NCI-H2171 (cell line): Measurements from ENCODE around the gene FAM32A.

Source experiments
- DNase-seq: peaks from one replicate; lab custom pipeline; 2025; lab: John Stamatoyannopoulos, UW

The FAM32A gene

GRCh38 chr19:16185123-16185767 is at the start of gene FAM32A:
FAM32A (plus strand) TSS chr19:16185410; CDS start chr19:16185443, 33 bp downstream.
- DNase-seq, result peak; percentile 96

- no peak for DNase-seq
Measured at GRCh38 chr19:16135430-16136127, 49.6 kb upstream of the FAM32A start.

GRCh38 chr19:16136185-16136999 is 48.8 kb upstream of the FAM32A start:
- no peak for DNase-seq

DNA sequence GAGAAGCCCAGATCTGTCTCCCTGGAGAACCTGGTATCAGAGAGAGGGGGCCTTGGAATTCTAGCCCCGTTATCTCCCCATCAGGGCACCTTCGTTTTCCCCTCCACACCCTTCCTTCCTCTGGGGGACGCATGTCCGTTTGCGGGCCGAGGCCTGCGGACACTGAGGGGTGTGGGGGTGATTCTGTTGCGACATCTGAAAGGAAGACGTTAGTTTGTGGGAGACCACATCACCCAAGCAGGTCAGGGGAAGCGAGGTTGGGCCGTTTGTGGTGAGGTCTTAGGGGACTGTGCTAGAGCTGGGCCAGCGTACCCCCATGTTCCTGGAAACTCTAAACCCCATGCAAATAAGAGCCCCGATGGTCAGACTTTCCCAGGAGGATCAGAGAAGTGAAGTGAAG is 45.5 kb upstream of the FAM32A start:
- DNase-seq, result no peak

DNA sequence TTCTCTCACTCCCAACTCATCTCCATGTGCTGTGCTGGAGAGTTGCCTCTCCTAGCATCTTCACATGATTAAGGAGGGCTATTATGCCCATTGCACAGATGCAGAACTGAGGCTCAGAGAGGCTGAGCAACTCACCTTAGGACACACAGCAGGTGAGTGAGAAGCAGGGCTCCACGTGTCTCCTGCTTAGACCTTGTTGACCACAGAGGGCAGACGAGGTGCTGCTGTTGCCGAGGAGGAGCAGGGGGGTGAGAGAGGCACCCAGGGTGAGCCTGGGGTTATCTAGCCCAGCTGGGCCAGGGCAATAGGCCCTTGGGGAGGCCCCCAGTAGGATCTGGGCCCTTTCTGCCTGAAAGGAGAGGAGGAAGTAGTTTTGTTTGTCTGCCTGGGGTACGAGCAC is 44.2 kb upstream of the FAM32A start:
- DNase-seq, result no peak

- DNase-seq, result no peak
Measured at GRCh38 chr19:16142032-16142580, 43.1 kb upstream of the FAM32A start.

DNA sequence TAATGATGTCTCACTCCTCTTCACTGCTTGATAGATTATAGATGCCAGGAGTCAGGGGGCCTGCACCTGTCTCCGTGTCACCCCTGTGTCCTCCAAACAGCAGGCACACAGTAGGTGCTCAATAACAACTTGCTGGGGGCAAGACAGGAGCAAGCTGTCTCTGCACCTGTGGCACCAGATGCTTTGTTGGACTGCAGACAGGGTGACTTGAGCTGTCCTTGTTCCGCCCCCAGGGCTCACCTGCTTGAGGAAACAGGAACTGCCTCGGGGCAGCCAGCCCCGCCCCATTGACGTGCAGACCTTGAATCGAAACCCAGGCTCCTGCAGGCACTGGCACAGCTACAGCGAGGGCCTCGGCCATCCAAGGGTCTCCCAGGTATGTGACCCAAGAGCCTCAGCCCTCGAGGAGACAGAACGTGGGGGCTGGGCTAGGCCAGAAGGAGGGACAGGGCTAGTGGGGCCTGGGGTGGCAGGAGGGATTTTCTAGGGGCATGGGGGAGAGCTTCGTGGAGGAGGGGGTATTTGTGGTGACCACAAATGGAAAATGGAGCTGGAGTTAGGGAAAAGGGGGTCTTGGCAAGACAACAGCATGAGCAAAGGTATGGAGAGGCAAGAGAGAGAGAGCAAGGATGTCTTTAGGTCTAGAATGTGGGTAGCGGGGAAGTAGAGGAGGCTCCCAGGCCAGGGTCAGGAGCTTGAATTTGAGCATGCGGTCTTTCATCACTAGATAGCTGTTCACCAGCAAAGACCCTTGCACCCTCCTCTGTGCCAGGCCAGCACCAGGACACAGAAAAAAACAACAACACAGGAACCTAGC is 41.6 kb upstream of the FAM32A start, which contains the start of gene HSH2D:
HSH2D (plus strand) TSS at position 287 of the 817 bp plus-strand sequence. CDS start 5,066 bp downstream, outside the sequence.
- peak; percentile 30 for DNase-seq

GRCh38 chr19:16144216-16144581 is 41.0 kb upstream of the FAM32A start:
- DNase-seq, result no peak

DNA sequence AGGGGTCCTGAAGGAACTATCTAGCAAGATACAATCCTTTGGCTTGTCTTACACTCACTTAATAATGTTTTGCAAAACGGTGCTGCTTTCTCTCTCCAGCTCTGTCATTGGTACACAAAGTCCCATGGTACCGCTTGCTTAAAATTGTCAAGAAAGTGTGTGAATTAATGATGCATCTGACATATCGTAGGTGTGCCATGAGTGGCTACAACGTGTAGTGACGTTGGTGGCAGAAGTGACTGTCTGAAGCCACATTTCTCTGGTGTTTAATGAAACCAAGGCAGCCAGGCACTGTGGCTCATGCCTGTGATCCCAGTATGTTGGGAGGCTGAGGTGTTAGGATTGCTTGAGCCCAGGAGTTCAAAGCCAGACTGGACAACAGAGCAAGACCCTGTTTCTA is 39.1 kb upstream of the FAM32A start:
- no peak for DNase-seq

GRCh38 chr19:16148443-16149229 is 36.6 kb upstream of the FAM32A start:
- no peak for DNase-seq

- no peak for DNase-seq
Measured at GRCh38 chr19:16153582-16154336, 31.5 kb upstream of the FAM32A start.

- no peak for DNase-seq
Measured at GRCh38 chr19:16154557-16154956, 30.7 kb upstream of the FAM32A start.

DNA sequence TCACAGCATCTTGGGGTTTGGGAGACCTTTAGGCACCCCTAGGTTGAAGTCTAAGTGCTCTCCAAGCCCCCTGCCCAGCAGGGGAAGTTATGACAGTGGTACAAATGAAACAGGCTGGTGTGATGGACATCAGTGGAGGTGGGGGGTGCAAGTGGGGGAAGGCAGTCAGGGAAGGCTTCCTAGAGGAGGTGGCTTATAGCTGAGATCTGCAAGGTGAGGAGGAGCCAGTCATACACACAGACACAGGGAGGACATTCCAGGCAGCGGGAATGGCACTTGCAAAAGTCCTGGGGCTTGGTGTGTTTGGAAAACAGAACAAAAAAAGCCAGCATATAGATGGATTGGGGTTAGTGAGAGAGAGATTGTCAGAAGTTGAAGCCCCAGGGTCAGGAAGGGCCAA is 30.1 kb upstream of the FAM32A start:
- no peak for DNase-seq

- no peak for DNase-seq
Measured at GRCh38 chr19:16156904-16157303, 28.3 kb upstream of the FAM32A start.

DNA sequence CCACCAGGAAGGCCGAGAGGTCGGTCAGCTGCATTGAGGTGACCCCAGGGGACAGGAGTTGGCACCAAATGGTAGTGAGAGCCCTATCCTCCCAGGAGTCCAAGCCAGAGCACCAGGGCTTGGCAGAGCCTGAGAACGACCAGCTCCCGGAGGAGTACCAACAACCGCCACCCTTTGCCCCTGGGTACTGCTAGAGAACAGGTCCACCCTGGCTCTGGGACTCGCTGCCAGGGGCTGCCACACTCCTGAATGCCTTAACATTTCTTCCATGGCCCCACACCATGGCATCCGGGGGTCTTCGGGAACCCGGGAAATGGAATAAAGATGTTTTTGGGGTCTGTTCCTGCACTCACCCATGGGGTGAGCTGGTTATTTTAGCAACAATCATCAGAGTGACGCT is 27.6 kb upstream of the FAM32A start:
- no peak for DNase-seq

GRCh38 chr19:16159655-16160054 is 25.6 kb upstream of the FAM32A start:
- no peak for DNase-seq

- DNase-seq, result no peak
Measured at GRCh38 chr19:16160445-16160942, 24.7 kb upstream of the FAM32A start.

- no peak for DNase-seq
Measured at GRCh38 chr19:16160943-16161560, 24.2 kb upstream of the FAM32A start.

DNA sequence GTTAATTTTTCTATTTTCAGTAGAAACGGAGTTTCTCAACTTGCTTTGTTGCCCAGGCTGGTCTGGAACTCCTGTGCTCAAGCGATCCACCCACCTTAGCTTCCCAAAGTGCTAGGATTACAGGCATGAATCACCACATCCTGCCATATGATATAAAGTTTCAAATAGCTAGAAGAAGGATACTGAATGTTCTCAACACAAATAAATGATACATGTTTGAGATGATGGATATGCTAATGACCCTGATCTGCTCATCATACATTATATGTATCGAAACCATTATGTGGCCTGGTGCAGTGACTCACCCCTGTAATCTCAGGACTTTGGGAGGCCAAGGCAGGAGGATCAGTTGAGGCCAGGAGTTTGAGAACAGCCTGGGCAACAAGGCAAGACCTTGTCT is 23.4 kb upstream of the FAM32A start:
- no peak for DNase-seq
